Activated CD8-positive, alpha-beta T cell treated with anti-CD3 and anti-CD28 coated beads for 36 hours (primary cell): Measurements from ENCODE around the gene FN3KRP. TPM values are rescaled to one million over a fixed set of nuclear protein-coding genes. Genes with fewer than 3 reads are reported as not detected.

Source experiments
- ATAC-seq: fragments of 200-7000 bp; cut with Tn5 transposase; one replicate; pipeline ENCODE4 v1.10.0; 2021; ENCODE audit warnings: mild to moderate bottlenecking, moderate library complexity
- CTCF ChIA-PET: fragments of 350-600 bp; sonication (Branson Sonifier 250); formaldehyde crosslinking; loops from one replicate; lab custom pipeline; 2021; ENCODE audit warnings: antibody characterized with exemption; lab: Charles Lee
- POLR2A ChIA-PET: fragments of 350-600 bp; sonication (Branson Sonifier 250); formaldehyde crosslinking; loops from one replicate; lab custom pipeline; 2021; ENCODE audit warnings: antibody characterized with exemption; lab: Charles Lee
- DNase-seq: peaks from one replicate; pipeline ENCODE4 v3.0.0-alpha.2; 2020
- H3K27ac Mint-ChIP-seq: one replicate; pipeline ENCODE4 v1.8.0; 2021; ENCODE audit warnings: mild to moderate bottlenecking, mixed read lengths
- H3K27me3 Mint-ChIP-seq: one replicate; pipeline ENCODE4 v1.8.0; 2021; ENCODE audit warnings: mixed read lengths
- H3K36me3 Mint-ChIP-seq: one replicate; pipeline ENCODE4 v1.8.0; 2021; ENCODE audit warnings: low read depth, mixed read lengths
- H3K4me1 Mint-ChIP-seq: one replicate; pipeline ENCODE4 v1.8.0; 2021; ENCODE audit warnings: low read depth, mixed read lengths
- H3K4me3 Mint-ChIP-seq: one replicate; pipeline ENCODE4 v1.8.0; 2021; ENCODE audit warnings: mild to moderate bottlenecking, moderate library complexity, mixed read lengths
- H3K9me3 Mint-ChIP-seq: one replicate; pipeline ENCODE4 v1.8.0; 2021; ENCODE audit warnings: mixed read lengths
- intact Hi-C: fragments of 100-400 bp; cut with micrococcal nuclease; formaldehyde crosslinking; loops from one replicate; pipeline ENCODE4 v1.10.0; 2022
- total RNA-seq, 2 experiments: library from RNA; stranded (reverse); gene quantifications; one replicate each; pipeline ENCODE4 v1.2.3, GENCODE V29; 2021
- TF ChIP-seq, protein P1 (sequence below): fragments of 200-600 bp; IDR thresholded peaks from one replicate; pipeline ENCODE4 v1.8.0; 2022; ENCODE audit warnings: antibody characterized with exemption, mild to moderate bottlenecking

The FN3KRP gene
- total RNA-seq, 2 experiments from 2014 or later = 28.3 to 32.8 TPM

DNA sequence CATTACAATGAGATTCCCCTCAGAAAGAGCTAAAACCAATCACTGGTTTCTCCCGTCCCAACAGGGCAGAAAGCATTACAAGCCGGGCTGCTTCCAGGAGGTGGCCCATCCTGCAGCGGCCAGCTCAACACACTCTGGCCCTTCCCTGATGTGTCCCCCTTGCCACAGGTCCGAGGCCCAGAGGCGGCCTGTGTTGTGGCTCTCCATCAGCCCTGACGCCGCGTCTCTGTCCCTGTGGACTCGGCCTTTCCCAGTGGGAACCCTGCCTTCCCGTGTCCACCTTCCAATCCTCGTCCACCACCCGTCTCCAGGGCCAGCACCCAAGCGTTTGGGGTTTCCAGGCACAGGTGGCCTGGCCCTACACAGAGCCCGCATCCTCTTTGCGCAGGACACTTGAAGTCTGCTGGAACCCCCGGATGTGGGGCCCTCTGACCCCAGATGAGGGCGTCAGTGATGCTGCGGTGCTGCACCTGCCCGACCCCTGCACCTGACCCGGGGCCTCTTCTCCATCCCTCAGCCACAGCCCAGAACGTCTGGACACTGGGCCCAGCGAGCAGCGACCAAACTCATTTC, 39.1 kb upstream of the FN3KRP start:
- intact Hi-C loops = no loop called here
- Mint-ChIP-seq H3K4me3 (no peak overlapping the region), H3K27me3 (no peaks in the 10 kb centered on the region), H3K27ac (no peak overlapping the region), H3K36me3 (peaks cover 4% of the 10 kb centered on the region), H3K9me3 (peaks cover 11% of the 10 kb centered on the region), H3K4me1 (no peaks in the 10 kb centered on the region)
- ATAC-seq = no peak
- DNase-seq = no peak
- POLR2A ChIA-PET = no interaction called here
- CTCF ChIA-PET = interaction anchor here (0.6 to 4.1 kb wide), 3 partner anchors 9 to 98 kb away, joined by 3 to 18 read pairs (median 5); no protein-coding TSS in a partner anchor
- TF ChIP-seq, protein P1, sequence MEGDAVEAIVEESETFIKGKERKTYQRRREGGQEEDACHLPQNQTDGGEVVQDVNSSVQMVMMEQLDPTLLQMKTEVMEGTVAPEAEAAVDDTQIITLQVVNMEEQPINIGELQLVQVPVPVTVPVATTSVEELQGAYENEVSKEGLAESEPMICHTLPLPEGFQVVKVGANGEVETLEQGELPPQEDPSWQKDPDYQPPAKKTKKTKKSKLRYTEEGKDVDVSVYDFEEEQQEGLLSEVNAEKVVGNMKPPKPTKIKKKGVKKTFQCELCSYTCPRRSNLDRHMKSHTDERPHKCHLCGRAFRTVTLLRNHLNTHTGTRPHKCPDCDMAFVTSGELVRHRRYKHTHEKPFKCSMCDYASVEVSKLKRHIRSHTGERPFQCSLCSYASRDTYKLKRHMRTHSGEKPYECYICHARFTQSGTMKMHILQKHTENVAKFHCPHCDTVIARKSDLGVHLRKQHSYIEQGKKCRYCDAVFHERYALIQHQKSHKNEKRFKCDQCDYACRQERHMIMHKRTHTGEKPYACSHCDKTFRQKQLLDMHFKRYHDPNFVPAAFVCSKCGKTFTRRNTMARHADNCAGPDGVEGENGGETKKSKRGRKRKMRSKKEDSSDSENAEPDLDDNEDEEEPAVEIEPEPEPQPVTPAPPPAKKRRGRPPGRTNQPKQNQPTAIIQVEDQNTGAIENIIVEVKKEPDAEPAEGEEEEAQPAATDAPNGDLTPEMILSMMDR = no peak

DNA sequence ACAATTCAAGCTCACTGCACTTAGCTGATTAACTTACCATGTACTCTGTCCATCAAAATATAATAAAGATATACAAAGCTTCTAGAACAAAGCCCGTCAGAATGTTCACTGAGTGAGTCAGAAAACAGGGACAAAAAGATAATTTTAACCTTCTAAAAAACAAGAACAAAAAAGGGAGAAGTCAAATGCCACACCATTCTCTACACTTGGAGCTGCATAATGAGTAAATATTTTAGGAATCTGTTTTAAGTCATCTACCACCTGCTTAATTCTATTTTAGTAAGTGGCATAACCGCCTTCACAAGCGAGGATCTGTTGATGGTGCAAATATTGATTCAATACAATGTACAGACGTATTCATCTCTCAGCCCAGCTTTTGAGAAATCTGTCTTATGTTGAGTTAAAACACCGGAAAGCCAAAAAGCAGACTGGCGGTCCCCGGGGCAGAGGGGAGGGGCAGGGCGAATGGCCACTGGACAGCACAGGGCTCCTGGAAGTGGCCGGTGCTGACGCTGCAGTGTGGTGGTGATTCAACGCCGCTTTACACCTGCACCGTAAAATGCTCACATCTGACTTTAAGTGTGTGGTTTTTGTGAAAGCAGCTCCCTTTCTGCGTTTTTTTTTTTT, 38.1 kb upstream of the FN3KRP start:
- ATAC-seq (no peak), DNase-seq (no peak)
- no peak overlapping the region for H3K27ac Mint-ChIP-seq
- H3K27me3 Mint-ChIP-seq = no peaks in the 10 kb centered on the region
- H3K4me1 Mint-ChIP-seq = no peaks in the 10 kb centered on the region
- intact Hi-C loops = no loop called here
- H3K4me3 Mint-ChIP-seq = no peak overlapping the region
- POLR2A ChIA-PET = no interaction called here
- CTCF ChIA-PET = interaction anchor here (0.9 to 4.1 kb wide), 2 partner anchors 10 to 103 kb away, joined by 3 to 18 read pairs; no protein-coding TSS in a partner anchor
- TF ChIP-seq, protein P1 = no peak
- H3K36me3 Mint-ChIP-seq = peaks cover 4% of the 10 kb centered on the region
- peaks cover 11% of the 10 kb centered on the region for H3K9me3 Mint-ChIP-seq

DNA sequence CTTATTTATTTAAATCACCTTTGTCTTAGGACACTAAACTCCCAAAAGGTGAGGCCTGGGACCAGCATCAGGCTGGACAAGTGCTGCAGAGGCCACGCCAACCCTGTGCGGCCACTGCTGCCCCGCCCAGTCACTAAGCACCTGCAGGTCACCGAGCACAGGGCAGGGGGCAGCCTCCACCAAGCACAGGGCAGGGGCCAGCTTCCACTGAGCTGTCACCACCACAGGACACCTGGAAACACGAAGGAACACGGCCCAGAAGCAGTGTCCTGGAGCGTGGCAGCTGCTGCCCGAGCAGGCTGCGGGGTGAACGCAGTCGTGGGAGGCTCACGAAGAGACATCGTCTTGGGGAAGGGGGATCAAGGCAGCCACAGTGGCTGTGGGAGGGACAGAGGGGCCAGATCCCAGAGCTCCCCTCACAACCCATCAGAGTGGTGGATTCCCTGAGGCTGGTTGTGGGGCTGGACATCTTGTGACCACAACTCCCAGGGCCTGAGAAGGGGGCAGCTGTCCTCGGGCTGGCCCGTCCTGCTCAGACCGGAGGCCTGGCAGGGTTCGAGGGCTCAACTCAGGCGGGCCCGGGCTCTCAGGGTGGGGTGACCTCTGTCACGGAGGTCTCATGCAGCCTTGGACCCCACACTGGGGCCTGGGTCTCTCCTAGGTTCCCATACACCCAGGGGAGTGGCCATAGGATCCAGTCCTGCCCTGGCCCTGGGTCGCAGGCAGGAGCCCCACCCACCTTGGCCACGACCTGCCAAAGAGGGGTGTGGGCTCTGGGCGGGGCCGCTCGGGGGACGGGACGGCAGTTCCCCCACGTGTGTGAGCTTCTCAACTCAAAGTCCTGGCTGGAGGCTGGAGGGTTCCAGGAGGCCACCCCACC, 36.7 kb upstream of the FN3KRP start:
- H3K27me3 Mint-ChIP-seq = no peaks in the 10 kb centered on the region
- no peak for DNase-seq
- ATAC-seq = no peak
- no peak overlapping the region for H3K27ac Mint-ChIP-seq
- peaks cover 11% of the 10 kb centered on the region for H3K9me3 Mint-ChIP-seq
- H3K4me3 Mint-ChIP-seq = no peak overlapping the region
- H3K4me1 Mint-ChIP-seq = no peaks in the 10 kb centered on the region
- intact Hi-C loops = no loop called here
- TF ChIP-seq, protein P1 = no peak
- H3K36me3 Mint-ChIP-seq = peaks cover 4% of the 10 kb centered on the region
- ChIA-PET CTCF (interaction anchor here (0.8 to 4.1 kb wide), 2 partner anchors 8 to 11 kb away, joined by 3 to 18 read pairs; no protein-coding TSS in a partner anchor), POLR2A (interaction anchor here (0.5 kb wide), 1 partner anchor 10 kb away, joined by 3 read pairs; no protein-coding TSS in a partner anchor)

DNA sequence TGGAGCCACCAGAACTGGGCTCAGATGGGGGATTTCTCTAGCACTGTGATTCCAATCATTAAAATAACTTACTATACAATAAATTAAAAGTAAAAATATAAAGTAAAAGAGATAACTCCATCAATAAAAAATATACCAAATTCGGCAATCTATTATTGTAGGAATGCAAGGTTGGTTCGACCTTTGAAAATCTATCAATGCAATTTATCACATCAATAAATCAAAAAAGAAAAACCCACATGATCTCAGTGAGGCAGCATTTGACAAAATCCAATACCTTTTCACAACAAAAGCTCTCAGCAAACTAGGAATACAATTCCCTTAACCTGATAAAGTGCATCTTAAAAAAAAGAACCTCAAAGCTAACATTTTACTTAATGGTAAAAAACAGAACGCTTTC, 35.0 kb upstream of the FN3KRP start:
- Mint-ChIP-seq H3K36me3 (peaks cover 4% of the 10 kb centered on the region), H3K9me3 (peaks cover 11% of the 10 kb centered on the region), H3K27me3 (no peaks in the 10 kb centered on the region), H3K27ac (no peak overlapping the region), H3K4me1 (no peaks in the 10 kb centered on the region), H3K4me3 (no peak overlapping the region)
- intact Hi-C loops = no loop called here
- ChIA-PET CTCF (no interaction called here), POLR2A (interaction anchor here (0.6 kb wide), 1 partner anchor 516 kb away, joined by 3 read pairs; no protein-coding TSS in a partner anchor)
- ATAC-seq (no peak), DNase-seq (no peak)
- TF ChIP-seq, protein P1 = no peak
